ENCODE data around the gene FBXL5.

FBXL5 gene

GRCh38 chr4:15568821-15569220 lies 86.3 kb downstream of the FBXL5 start:
- no peaks in the 10 kb centered on the region for H3K36me3 ChIP-seq (ENCODE audit: control insufficient read depth, insufficient read depth, low read length)
- H3K27ac ChIP-seq (ENCODE audit: low read depth, low read length) = no peak overlapping the region
- H3K27me3 ChIP-seq (ENCODE audit: control insufficient read depth, insufficient read depth, low read length) = no peaks in the 10 kb centered on the region
- no peak overlapping the region for H3K9ac ChIP-seq (ENCODE audit: low read length)
- no peak overlapping the region for H3K4me3 ChIP-seq (ENCODE audit: low read length)
- no peaks in the 10 kb centered on the region for H3K4me1 ChIP-seq (ENCODE audit: control insufficient read depth, insufficient read depth, low read length)

- no peaks in the 10 kb centered on the region for H3K27me3 ChIP-seq (ENCODE audit: control insufficient read depth, insufficient read depth, low read length)
- no peaks in the 10 kb centered on the region for H3K36me3 ChIP-seq (ENCODE audit: control insufficient read depth, insufficient read depth, low read length)
- no peak overlapping the region for H3K27ac ChIP-seq (ENCODE audit: low read depth, low read length)
These were observed 91.3 kb downstream of the FBXL5 start for GRCh38 chr4:15563871-15564270.

GRCh38 chr4:15562623-15563022 lies 92.5 kb downstream of the FBXL5 start:
- Histone ChIP-seq H3K27me3 (ENCODE audit: control insufficient read depth, insufficient read depth, low read length) (no peaks in the 10 kb centered on the region), H3K4me3 (ENCODE audit: low read length) (no peak overlapping the region), H3K4me1 (ENCODE audit: control insufficient read depth, insufficient read depth, low read length) (no peaks in the 10 kb centered on the region), H3K36me3 (ENCODE audit: control insufficient read depth, insufficient read depth, low read length) (no peaks in the 10 kb centered on the region), H3K27ac (ENCODE audit: low read depth, low read length) (no peak overlapping the region), H3K9ac (ENCODE audit: low read length) (no peak overlapping the region)

More at GRCh38 chr4:15563871-15564270, 91.3 kb downstream of the FBXL5 start:
- Histone ChIP-seq H3K4me3 (ENCODE audit: low read length) (no peak overlapping the region), H3K9ac (ENCODE audit: low read length) (no peak overlapping the region), H3K4me1 (ENCODE audit: control insufficient read depth, insufficient read depth, low read length) (no peaks in the 10 kb centered on the region)

GRCh38 chr4:15562114-15562513 lies 93.0 kb downstream of the FBXL5 start:
- no peak overlapping the region for H3K9ac ChIP-seq (ENCODE audit: low read length)
- no peaks in the 10 kb centered on the region for H3K4me1 ChIP-seq (ENCODE audit: control insufficient read depth, insufficient read depth, low read length)
- H3K27me3 ChIP-seq (ENCODE audit: control insufficient read depth, insufficient read depth, low read length) = no peaks in the 10 kb centered on the region
- H3K4me3 ChIP-seq (ENCODE audit: low read length) = no peak overlapping the region
- no peaks in the 10 kb centered on the region for H3K36me3 ChIP-seq (ENCODE audit: control insufficient read depth, insufficient read depth, low read length)
- H3K27ac ChIP-seq (ENCODE audit: low read depth, low read length) = no peak overlapping the region

- no peak overlapping the region for H3K9ac ChIP-seq (ENCODE audit: low read length)
- H3K4me1 ChIP-seq (ENCODE audit: control insufficient read depth, insufficient read depth, low read length) = no peaks in the 10 kb centered on the region
- H3K4me3 ChIP-seq (ENCODE audit: low read length) = no peak overlapping the region
- no peaks in the 10 kb centered on the region for H3K27me3 ChIP-seq (ENCODE audit: control insufficient read depth, insufficient read depth, low read length)
- H3K27ac ChIP-seq (ENCODE audit: low read depth, low read length) = no peak overlapping the region
- H3K36me3 ChIP-seq (ENCODE audit: control insufficient read depth, insufficient read depth, low read length) = peaks cover 14% of the 10 kb centered on the region
These were observed 96.6 kb downstream of the FBXL5 start for GRCh38 chr4:15558561-15558960.

GRCh38 chr4:15557786-15558550 lies 97.2 kb downstream of the FBXL5 start:
- H3K36me3 ChIP-seq (ENCODE audit: control insufficient read depth, insufficient read depth, low read length) = peaks cover 14% of the 10 kb centered on the region
- H3K27me3 ChIP-seq (ENCODE audit: control insufficient read depth, insufficient read depth, low read length) = no peaks in the 10 kb centered on the region
- no peak overlapping the region for H3K9ac ChIP-seq (ENCODE audit: low read length)
- no peak overlapping the region for H3K27ac ChIP-seq (ENCODE audit: low read depth, low read length)
- H3K4me3 ChIP-seq (ENCODE audit: low read length) = no peak overlapping the region
- H3K4me1 ChIP-seq (ENCODE audit: control insufficient read depth, insufficient read depth, low read length) = no peaks in the 10 kb centered on the region

GRCh38 chr4:15556511-15557092 lies 98.6 kb downstream of the FBXL5 start:
- Histone ChIP-seq H3K36me3 (ENCODE audit: control insufficient read depth, insufficient read depth, low read length) (peaks cover 18% of the 10 kb centered on the region), H3K4me1 (ENCODE audit: control insufficient read depth, insufficient read depth, low read length) (no peaks in the 10 kb centered on the region), H3K4me3 (ENCODE audit: low read length) (no peak overlapping the region), H3K9ac (ENCODE audit: low read length) (no peak overlapping the region), H3K27me3 (ENCODE audit: control insufficient read depth, insufficient read depth, low read length) (no peaks in the 10 kb centered on the region), H3K27ac (ENCODE audit: low read depth, low read length) (no peak overlapping the region)
